DOHH2 (cell line): Measurements from ENCODE around the gene ZBTB49.

Experiments used
- CTCF ChIP-seq: fragments of 200-600 bp; sonication (generic); IDR thresholded peaks from one replicate; pipeline ENCODE4 v1.5.1; 2014; ENCODE audit warnings: antibody characterized with exemption, mild to moderate bottlenecking, low read depth, low read length; ENCODE audit not compliant: poor library complexity, severe bottlenecking
- EZH2phosphoT487 ChIP-seq: fragments of 200-600 bp; sonication (generic); IDR thresholded peaks from 2 replicates; pipeline ENCODE4 v1.6.1; 2017; ENCODE audit warnings: borderline replicate concordance, mild to moderate bottlenecking, antibody characterized with exemption, low read length, moderate library complexity, mixed read lengths

- TF ChIP-seq CTCF: no peak
- TF ChIP-seq EZH2phosphoT487: no peak
Observed at GRCh38 chr4:4296283-4296846, 6.3 kb downstream of the ZBTB49 start.
